ENCODE data around the gene GRAMD1A.
A peak's percentile ranks its signal among the peaks of the same experiment; 100 is the strongest.
"Not testable (repeated sequence)": the region's sequence is repeated elsewhere in the genome, so short reads cannot be mapped to it uniquely, and the experiment has no call there.

GRAMD1A gene

DNA sequence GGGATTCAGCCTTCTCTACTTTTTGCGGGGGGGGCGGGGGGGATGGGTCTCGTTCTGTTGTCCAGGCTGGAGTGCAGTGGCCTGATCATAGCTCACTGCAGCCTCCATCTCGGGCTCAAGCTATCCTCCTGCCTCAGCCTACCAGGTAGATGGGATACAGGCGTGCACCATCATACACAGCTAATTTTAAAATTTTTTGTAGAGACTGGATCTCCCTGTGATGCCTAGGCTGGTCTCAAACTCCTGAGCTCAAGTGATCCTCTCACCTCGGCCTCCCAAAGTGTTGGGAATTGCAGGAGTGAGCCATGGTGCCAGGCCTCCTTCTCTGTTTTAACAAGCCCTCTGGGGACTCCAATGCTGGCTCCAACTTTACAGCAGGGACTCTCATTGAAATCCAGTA lies 35.5 kb upstream of the GRAMD1A start:
- peaks cover 11 to 19% (median 16%) of the 10 kb centered on the region in 3 donors for H3K36me3 ChIP-seq
- peaks cover 0 to 18% (median 17%) of the 10 kb centered on the region in 3 donors for H3K9me3 ChIP-seq
- DNase-seq = no peak
- H3K27me3 ChIP-seq = no peaks in the 10 kb centered on the region
- H3K4me3 ChIP-seq = peak overlapping the region; percentile 84 to 89
- H3K27ac ChIP-seq = peak overlapping the region in 1 of 2 donors; percentile 60
- TF ChIP-seq CTCF (IDR thresholded peaks at IDR 0.05) = no peak
- peaks cover 0 to 26% (median 12%) of the 10 kb centered on the region in 4 donors for H3K4me1 ChIP-seq
- intact Hi-C loops (cut with DNase I; ENCODE audit: low total_unique reads) = no loop called here

- intact Hi-C loops (cut with DNase I; ENCODE audit: low total_unique reads); H3K27ac ChIP-seq; H3K9me3 ChIP-seq: not testable (repeated sequence)
These were observed 34.6 kb upstream of the GRAMD1A start for GRCh38 chr19:34965505-34965904.

GRCh38 chr19:34967551-34967950 lies 32.6 kb upstream of the GRAMD1A start:
- DNase-seq = no peak
- intact Hi-C loops (cut with DNase I; ENCODE audit: low total_unique reads) = no loop called here
- no peak for TF ChIP-seq CTCF (IDR thresholded peaks at IDR 0.05)
- no peak overlapping the region for H3K4me3 ChIP-seq
- no peaks in the 10 kb centered on the region for H3K9me3 ChIP-seq
- peaks cover 0 to 18% (median 7%) of the 10 kb centered on the region in 4 donors for H3K4me1 ChIP-seq
- H3K27ac ChIP-seq = no peak overlapping the region
- H3K27me3 ChIP-seq = no peaks in the 10 kb centered on the region
- H3K36me3 ChIP-seq = no peaks in the 10 kb centered on the region

More at GRCh38 chr19:34965505-34965904, 34.6 kb upstream of the GRAMD1A start:
- Histone ChIP-seq H3K4me1 (peaks cover 0 to 26% (median 12%) of the 10 kb centered on the region in 4 donors), H3K36me3 (peaks cover 2 to 10% (median 7%) of the 10 kb centered on the region in 3 donors)
- not testable (repeated sequence) for DNase-seq, H3K27me3 ChIP-seq, H3K4me3 ChIP-seq

- Histone ChIP-seq H3K27ac (no peak overlapping the region), H3K9me3 (no peaks in the 10 kb centered on the region), H3K27me3 (no peaks in the 10 kb centered on the region), H3K36me3 (no peaks in the 10 kb centered on the region), H3K4me3 (no peak overlapping the region), H3K4me1 (peaks cover 0 to 8% (median 3%) of the 10 kb centered on the region in 4 donors)
- intact Hi-C loops (cut with DNase I; ENCODE audit: low total_unique reads) = no loop called here
- DNase-seq = no peak
- no peak for TF ChIP-seq CTCF (IDR thresholded peaks at IDR 0.05)
These were observed 30.4 kb upstream of the GRAMD1A start for GRCh38 chr19:34969721-34970120.

GRCh38 chr19:34970185-34970780 lies 29.8 kb upstream of the GRAMD1A start:
- H3K36me3 ChIP-seq; H3K27ac ChIP-seq; H3K27me3 ChIP-seq; DNase-seq; H3K9me3 ChIP-seq; intact Hi-C loops (cut with DNase I; ENCODE audit: low total_unique reads); H3K4me1 ChIP-seq; H3K4me3 ChIP-seq: not testable (repeated sequence)

GRCh38 chr19:34972163-34972705 lies 27.9 kb upstream of the GRAMD1A start:
- Histone ChIP-seq H3K27ac (no peak overlapping the region), H3K9me3 (peaks cover 0 to 6% (median 6%) of the 10 kb centered on the region in 3 donors), H3K36me3 (no peaks in the 10 kb centered on the region), H3K4me1 (peaks cover 0 to 8% (median 3%) of the 10 kb centered on the region in 4 donors), H3K27me3 (no peaks in the 10 kb centered on the region), H3K4me3 (no peak overlapping the region)
- no peak for TF ChIP-seq CTCF (IDR thresholded peaks at IDR 0.05)
- intact Hi-C loops (cut with DNase I; ENCODE audit: low total_unique reads) = loop anchor here (2.0 kb wide), 1 partner anchor 39 kb away; no protein-coding TSS in a partner anchor
- no peak for DNase-seq

Measured in tibial artery (tissue), 4 donors.